ENCODE results near the gene LNP1. TPM values are rescaled to one million over a fixed set of nuclear protein-coding genes. Genes with fewer than 3 reads are reported as not detected.

The LNP1 gene
- total and polyA plus RNA-seq, 9 donors = 5.5 to 8.2 (median 6.4) TPM

DNA sequence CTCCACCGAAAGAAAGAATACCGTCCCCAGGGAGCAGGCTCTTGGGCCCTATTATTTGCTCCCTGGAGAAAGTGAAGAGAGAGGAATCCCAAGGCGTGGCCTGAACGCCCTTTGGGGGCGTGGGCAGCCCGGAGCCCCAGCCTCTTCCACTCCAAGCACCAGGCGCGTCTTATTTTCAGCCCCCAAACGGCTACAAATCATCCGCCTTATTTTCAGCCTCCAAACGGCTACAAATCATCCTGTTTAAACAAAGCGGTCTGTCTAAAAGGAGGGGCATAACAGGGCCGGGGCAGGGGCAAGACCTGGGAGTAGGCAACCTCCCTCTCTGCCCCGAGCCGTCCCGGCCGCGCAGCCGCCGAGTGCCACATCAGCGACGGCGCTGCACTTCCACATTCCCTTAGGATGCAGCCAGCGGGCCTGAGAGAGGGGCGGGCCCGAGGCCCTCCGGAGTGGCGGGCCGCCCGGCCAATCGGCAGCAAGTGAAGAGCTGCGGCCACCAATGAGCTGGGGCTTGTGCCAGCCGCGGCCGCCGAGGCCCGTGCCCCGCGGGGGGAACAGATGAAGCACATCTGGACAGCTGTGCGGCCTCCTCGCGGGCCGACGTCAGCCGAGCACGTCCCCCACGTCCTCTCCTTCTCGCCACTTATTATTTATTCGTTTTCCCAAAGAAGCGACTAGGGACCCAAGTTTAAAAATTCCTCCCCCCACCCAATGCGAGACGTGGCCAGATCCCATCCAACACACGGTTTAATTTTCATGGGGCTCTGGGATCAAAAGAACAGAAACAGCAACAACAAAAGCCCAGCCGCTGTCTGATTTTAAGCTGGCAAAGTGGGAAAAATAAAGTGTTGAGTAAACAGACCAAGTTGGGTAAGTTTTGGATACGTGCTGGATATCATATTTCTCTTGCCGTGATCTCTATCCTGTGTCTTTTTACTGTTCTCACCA lies 91.0 kb downstream of the LNP1 start, which contains the start of gene TMEM45A:
Gene TMEM45A, plus strand, starts transcription at position 561 of the 948 bp plus-strand sequence. CDS start 62,593 bp downstream, outside the sequence.
- peak; percentile 97 for DNase-seq
- Histone ChIP-seq H3K4me3 (ENCODE audit: low read length) (peak within 1 kb of the TSS; percentile 68), H3K9me3 (replicated peaks; ENCODE audit: control insufficient read depth, low read depth, low read length) (no peaks in the 10 kb centered on the region), H3K27ac (ENCODE audit: low read length) (peak within 1 kb of the TSS; percentile 87), H3K27me3 (ENCODE audit: control insufficient read depth, insufficient read depth, low read length) (no peaks in the 10 kb centered on the region), H3K36me3 (ENCODE audit: control insufficient read depth, insufficient read depth, low read length) (no peaks in the 10 kb centered on the region), H3K4me1 (ENCODE audit: control insufficient read depth, insufficient read depth, low read length) (peaks cover 2% of the 10 kb centered on the region)
- WGBS (ENCODE audit: insufficient coverage) = under 1% methylated on average over 38 of the region's 56 CpGs

DNA sequence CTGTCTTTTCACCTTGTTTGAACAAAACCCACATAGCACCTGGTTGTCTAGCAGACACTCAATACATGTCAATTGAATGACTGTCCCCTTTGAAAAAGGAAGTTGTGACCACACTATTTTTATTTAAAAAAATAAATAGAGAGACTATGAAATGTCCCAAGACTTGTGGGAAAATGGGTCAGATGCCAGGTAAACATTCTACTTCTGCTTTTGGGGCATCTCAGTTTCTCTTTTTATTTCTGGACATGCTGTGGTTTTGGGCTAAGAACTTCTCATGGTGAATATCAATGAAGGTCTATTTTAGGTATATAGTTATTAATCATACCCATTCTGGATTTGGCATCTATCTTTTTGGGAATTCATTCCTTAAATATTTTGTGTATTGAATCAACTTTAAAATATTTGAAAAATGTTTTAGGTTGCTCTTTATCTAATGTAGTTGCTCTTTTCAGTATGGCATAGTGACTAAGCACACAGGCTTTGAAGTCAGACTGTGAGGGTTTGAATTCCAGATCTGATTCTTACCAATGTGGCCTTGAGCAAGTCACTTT lies 95.4 kb downstream of the LNP1 start:
- Histone ChIP-seq H3K27me3 (ENCODE audit: control insufficient read depth, insufficient read depth, low read length) (no peaks in the 10 kb centered on the region), H3K27ac (ENCODE audit: low read length) (no peak overlapping the region)
- DNase-seq = no peak

DNA sequence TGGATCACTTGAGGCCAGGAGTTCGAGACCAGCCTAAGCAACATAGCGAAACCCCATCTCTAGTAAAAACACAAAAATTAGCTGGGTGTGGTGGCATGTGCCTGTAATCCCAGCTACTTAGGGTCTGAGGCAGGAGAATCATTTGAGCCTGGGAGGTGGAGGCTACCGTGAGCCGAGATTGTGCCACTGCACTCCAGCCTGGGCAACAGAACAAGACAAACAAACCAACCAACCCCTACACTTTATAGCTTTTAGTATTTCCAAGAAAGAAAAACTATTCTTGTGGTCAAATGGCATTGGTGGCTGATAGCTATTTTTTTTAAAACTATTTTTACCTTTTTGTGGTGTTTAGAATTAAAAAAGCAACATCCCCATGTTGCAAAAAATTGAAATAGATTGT lies 98.3 kb downstream of the LNP1 start:
- Histone ChIP-seq H3K27ac (ENCODE audit: low read length) (no peak overlapping the region), H3K36me3 (ENCODE audit: control insufficient read depth, insufficient read depth, low read length) (no peaks in the 10 kb centered on the region), H3K4me3 (ENCODE audit: low read length) (no peak overlapping the region), H3K4me1 (ENCODE audit: control insufficient read depth, insufficient read depth, low read length) (no peaks in the 10 kb centered on the region), H3K9me3 (replicated peaks; ENCODE audit: control insufficient read depth, low read depth, low read length) (peaks cover 2% of the 10 kb centered on the region), H3K27me3 (ENCODE audit: control insufficient read depth, insufficient read depth, low read length) (no peaks in the 10 kb centered on the region)
- DNase-seq = no peak
- no CpG with 5 or more reads among the region's 4 CpGs for WGBS (ENCODE audit: insufficient coverage)

More for the DNA sequence above, 95.4 kb downstream of the LNP1 start:
- Histone ChIP-seq H3K9me3 (replicated peaks; ENCODE audit: control insufficient read depth, low read depth, low read length) (no peaks in the 10 kb centered on the region), H3K36me3 (ENCODE audit: control insufficient read depth, insufficient read depth, low read length) (no peaks in the 10 kb centered on the region), H3K4me3 (ENCODE audit: low read length) (no peak overlapping the region), H3K4me1 (ENCODE audit: control insufficient read depth, insufficient read depth, low read length) (peaks cover 1% of the 10 kb centered on the region)

DNA sequence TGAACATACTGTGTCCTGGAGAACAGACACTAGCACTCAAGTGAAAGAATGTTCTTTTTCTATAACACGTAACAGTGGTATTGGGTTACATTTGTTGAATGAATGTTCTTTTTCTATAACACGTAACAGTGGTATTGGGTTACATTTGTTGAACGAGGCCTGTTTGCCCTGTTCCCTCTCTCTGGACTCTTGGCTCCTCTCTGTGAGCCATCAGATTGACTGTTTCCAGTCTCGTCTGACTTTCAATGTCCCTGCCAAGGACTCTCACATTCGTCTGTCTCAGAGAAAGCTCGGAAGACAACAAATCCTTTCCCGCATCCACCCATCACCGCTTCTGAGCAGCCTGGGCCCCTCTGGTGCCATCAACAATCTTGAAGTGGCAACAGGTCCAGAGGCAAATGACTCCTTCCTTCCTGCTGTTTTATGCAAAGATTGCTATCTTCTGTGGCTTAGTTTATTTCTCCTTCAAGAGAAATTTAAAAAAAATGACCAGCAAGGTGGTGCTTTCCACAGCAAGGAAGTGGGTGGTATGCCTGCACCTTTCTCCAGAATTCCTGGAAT lies 99.1 kb downstream of the LNP1 start:
- Histone ChIP-seq H3K9me3 (replicated peaks; ENCODE audit: control insufficient read depth, low read depth, low read length) (peaks cover 3% of the 10 kb centered on the region), H3K27ac (ENCODE audit: low read length) (no peak overlapping the region), H3K4me1 (ENCODE audit: control insufficient read depth, insufficient read depth, low read length) (no peaks in the 10 kb centered on the region), H3K36me3 (ENCODE audit: control insufficient read depth, insufficient read depth, low read length) (no peaks in the 10 kb centered on the region), H3K27me3 (ENCODE audit: control insufficient read depth, insufficient read depth, low read length) (no peaks in the 10 kb centered on the region), H3K4me3 (ENCODE audit: low read length) (no peak overlapping the region)
- 47% methylated on average over 6 of the region's 8 CpGs for WGBS (ENCODE audit: insufficient coverage)
- no peak for DNase-seq

DNA sequence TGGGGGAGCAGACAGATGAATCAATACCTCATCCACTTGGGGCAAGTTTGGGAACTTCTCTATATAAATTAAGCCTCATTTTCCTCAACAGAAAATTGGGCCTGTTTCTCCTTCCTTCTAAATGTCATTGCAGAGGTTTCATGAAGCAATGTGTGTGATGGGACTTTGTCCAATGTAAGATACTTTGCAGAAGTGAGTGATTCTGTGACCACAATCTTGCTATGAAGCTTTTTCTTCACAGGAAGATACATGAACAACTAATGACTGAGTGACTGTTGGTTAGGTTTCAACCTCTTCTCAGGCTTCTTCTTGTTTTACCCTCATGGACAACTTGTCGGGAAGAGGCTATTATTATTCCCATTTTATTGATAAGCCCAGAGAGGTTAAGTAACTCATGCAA lies 102.1 kb downstream of the LNP1 start:
- no peak for DNase-seq
- Histone ChIP-seq H3K27me3 (ENCODE audit: control insufficient read depth, insufficient read depth, low read length) (no peaks in the 10 kb centered on the region), H3K27ac (ENCODE audit: low read length) (no peak overlapping the region), H3K4me1 (ENCODE audit: control insufficient read depth, insufficient read depth, low read length) (no peaks in the 10 kb centered on the region), H3K9me3 (replicated peaks; ENCODE audit: control insufficient read depth, low read depth, low read length) (peaks cover 22% of the 10 kb centered on the region), H3K4me3 (ENCODE audit: low read length) (no peak overlapping the region), H3K36me3 (ENCODE audit: control insufficient read depth, insufficient read depth, low read length) (no peaks in the 10 kb centered on the region)
- no CpG with 5 or more reads among the region's 1 CpG for WGBS (ENCODE audit: insufficient coverage)

Other genes starting within 250 kb of the LNP1 start
- 37.3 TPM for gene TBC1D23, start 140.5 kb upstream of the LNP1 start, total RNA-seq
- gene TBC1D23, start 140.5 kb upstream of the LNP1 start, polyA plus RNA-seq (ENCODE audit: insufficient read depth in 1 of 8, insufficient read length in 8 of 8, low replicate concordance in 1 of 8) = 10 to 100 TPM; 27.0 to 34.7 (median 31.2) TPM
- 26.0 TPM for gene NIT2, start 66.8 kb upstream of the LNP1 start, total RNA-seq
- gene NIT2, start 66.8 kb upstream of the LNP1 start, polyA plus RNA-seq (ENCODE audit: insufficient read depth in 1 of 8, insufficient read length in 8 of 8, low replicate concordance in 1 of 8) = 10 to 100 TPM; 23.9 to 30.9 (median 27.3) TPM
- 54.3 TPM for gene TOMM70, start 450 bp upstream of the LNP1 start, total RNA-seq
- 10 to 100 TPM; 44.9 to 62.6 (median 50.4) TPM for gene TOMM70, start 450 bp upstream of the LNP1 start, polyA plus RNA-seq (ENCODE audit: insufficient read depth in 1 of 8, insufficient read length in 8 of 8, low replicate concordance in 1 of 8)
- 19.7 TPM for gene TMEM45A, start 91.1 kb downstream of the LNP1 start, total RNA-seq
- gene TMEM45A, start 91.1 kb downstream of the LNP1 start, polyA plus RNA-seq (ENCODE audit: insufficient read depth in 1 of 8, insufficient read length in 8 of 8, low replicate concordance in 1 of 8) = 10 to 100 TPM; 13.6 to 30.2 (median 16.3) TPM
- not detected for gene ADGRG7, start 208.1 kb downstream of the LNP1 start, total RNA-seq
- gene ADGRG7, start 208.1 kb downstream of the LNP1 start, polyA plus RNA-seq (ENCODE audit: insufficient read depth in 1 of 8, insufficient read length in 8 of 8, low replicate concordance in 1 of 8) = 1 to 10 TPM in 1 of 8 donors, under 1 TPM in 1, not detected in 6; 0.39 to 3.1 TPM

Data from muscle of leg (tissue), 11 donors.